ENCODE measurements around the gene GALNT18. TPM values are rescaled to one million over a fixed set of nuclear protein-coding genes. Genes with fewer than 3 reads are reported as not detected.

GALNT18 gene
- total and polyA plus RNA-seq, 7 donors: 4.6 to 32.4 (median 8.3) TPM

GRCh38 chr11:11501546-11502262 lies 120.1 kb downstream of the GALNT18 start:
- no peak overlapping the region for H3K27ac ChIP-seq
- 73 to 80% (median 74%) methylated on average over 9 of the region's 9 CpGs for WGBS, 3 donors
- ATAC-seq (no peak), DNase-seq (no peak)
- intact Hi-C loops (cut with DNase I): no loop called here
- H3K4me3 ChIP-seq: no peak overlapping the region
- no peaks in the 10 kb centered on the region for H3K36me3 ChIP-seq (ENCODE audit: insufficient read depth in 1 of 2, low read depth in 1 of 2)
- H3K27me3 ChIP-seq (ENCODE audit: insufficient read depth in 3 of 3, low read length in 2 of 3): no peaks in the 10 kb centered on the region
- H3K9me3 ChIP-seq: no peaks in the 10 kb centered on the region
- H3K4me1 ChIP-seq: no peaks in the 10 kb centered on the region
- TF ChIP-seq CTCF (IDR thresholded peaks at IDR 0.05): no peak

GRCh38 chr11:11500744-11501487 lies 120.9 kb downstream of the GALNT18 start:
- no peaks in the 10 kb centered on the region for H3K27me3 ChIP-seq (ENCODE audit: insufficient read depth in 3 of 3, low read length in 2 of 3)
- H3K4me1 ChIP-seq: no peaks in the 10 kb centered on the region
- H3K9me3 ChIP-seq: no peaks in the 10 kb centered on the region
- no peaks in the 10 kb centered on the region for H3K36me3 ChIP-seq (ENCODE audit: insufficient read depth in 1 of 2, low read depth in 1 of 2)
- DNase-seq: no peak
- no peak for ATAC-seq
- no peak for TF ChIP-seq CTCF (IDR thresholded peaks at IDR 0.05)
- no peak overlapping the region for H3K4me3 ChIP-seq
- no peak overlapping the region for H3K27ac ChIP-seq
- 89 to 94% (median 90%) methylated on average over 9 of the region's 9 CpGs for WGBS, 3 donors
- intact Hi-C loops (cut with DNase I): no loop called here

- H3K4me1 ChIP-seq: no peaks in the 10 kb centered on the region
- ATAC-seq (no peak), DNase-seq (no peak)
These were observed 122.5 kb downstream of the GALNT18 start for GRCh38 chr11:11499300-11499699.

GRCh38 chr11:11498195-11498594 lies 123.6 kb downstream of the GALNT18 start:
- H3K27ac ChIP-seq: no peak overlapping the region
- no peak for TF ChIP-seq CTCF (IDR thresholded peaks at IDR 0.05)
- intact Hi-C loops (cut with DNase I): no loop called here
- WGBS, 3 donors: 59 to 65% (median 63%) methylated on average over 3 of the region's 3 CpGs
- H3K27me3 ChIP-seq (ENCODE audit: insufficient read depth in 3 of 3, low read length in 2 of 3): no peaks in the 10 kb centered on the region
- no peak overlapping the region for H3K4me3 ChIP-seq
- H3K4me1 ChIP-seq: no peaks in the 10 kb centered on the region
- DNase-seq: no peak
- H3K9me3 ChIP-seq: no peaks in the 10 kb centered on the region
- no peaks in the 10 kb centered on the region for H3K36me3 ChIP-seq (ENCODE audit: insufficient read depth in 1 of 2, low read depth in 1 of 2)
- ATAC-seq: no peak

More at GRCh38 chr11:11499300-11499699, 122.5 kb downstream of the GALNT18 start:
- H3K9me3 ChIP-seq: no peaks in the 10 kb centered on the region
- H3K36me3 ChIP-seq (ENCODE audit: insufficient read depth in 1 of 2, low read depth in 1 of 2): no peaks in the 10 kb centered on the region
- intact Hi-C loops (cut with DNase I): no loop called here
- TF ChIP-seq CTCF (IDR thresholded peaks at IDR 0.05): no peak
- no peak overlapping the region for H3K27ac ChIP-seq
- no peaks in the 10 kb centered on the region for H3K27me3 ChIP-seq (ENCODE audit: insufficient read depth in 3 of 3, low read length in 2 of 3)
- H3K4me3 ChIP-seq: no peak overlapping the region
- WGBS, 3 donors: 86 to 95% (median 88%) methylated on average over 2 of the region's 2 CpGs
